ENCODE results near the gene NIPA2. TPM values are rescaled to one million over a fixed set of nuclear protein-coding genes. Genes with fewer than 3 reads are reported as not detected.

Gene NIPA2
- total RNA-seq, 2 experiments from 2014 or later = 96.1 to 112 TPM

- no peaks in the 10 kb centered on the region for H4K20me1 ChIP-seq (ENCODE audit: insufficient read depth, low read length)
- ChIA-PET CTCF (ENCODE audit: unreplicated experiment) (no interaction called here), POLR2A (no interaction called here)
- intact Hi-C loops (cut with micrococcal nuclease; ENCODE audit: unreplicated experiment) = no loop called here
- no peak overlapping the region for H2AFZ ChIP-seq (ENCODE audit: low read length)
- no peak overlapping the region for H3K4me3 ChIP-seq (ENCODE audit: low read depth, low read length, poor library complexity, severe bottlenecking)
- H3K4me2 ChIP-seq (ENCODE audit: low read length) = no peak overlapping the region
- DNase-seq (ENCODE audit: low spot score) = no peak
- no peaks in the 10 kb centered on the region for H3K79me2 ChIP-seq (ENCODE audit: insufficient read depth, low read depth, low read length)
- no peak overlapping the region for H3K27ac ChIP-seq (ENCODE audit: low read depth, low read length, poor library complexity, severe bottlenecking)
- no peaks in the 10 kb centered on the region for H3K9me2 ChIP-seq (ENCODE audit: insufficient read depth, low read length)
- no peaks in the 10 kb centered on the region for H3K36me3 ChIP-seq (ENCODE audit: insufficient read depth, low read length)
- no TSS peak for BruUV-seq (replicated peaks)
- no peak for TF ChIP-seq CTCF (conservative IDR thresholded peaks at IDR 0.05; ENCODE audit: low read length)
- TF ChIP-seq EZH2phosphoT487 (IDR thresholded peaks at IDR 0.05; ENCODE audit: borderline replicate concordance, low read depth, low read length) = no peak
- no peaks in the 10 kb centered on the region for H3K4me1 ChIP-seq (ENCODE audit: insufficient read depth, low read length, poor library complexity, severe bottlenecking)
- no peaks in the 10 kb centered on the region for H3K9me3 ChIP-seq (ENCODE audit: low read length)
These were observed 77.5 kb downstream of the NIPA2 start for GRCh38 chr15:22915866-22916515.

GRCh38 chr15:22916606-22917350 is 78.3 kb downstream of the NIPA2 start:
- no peaks in the 10 kb centered on the region for H3K9me2 ChIP-seq (ENCODE audit: insufficient read depth, low read length)
- POLR2A ChIA-PET = no interaction called here
- no peaks in the 10 kb centered on the region for H3K9me3 ChIP-seq (ENCODE audit: low read length)
- BruUV-seq (replicated peaks) = no TSS peak
- H3K4me2 ChIP-seq (ENCODE audit: low read length) = no peak overlapping the region
- H3K27ac ChIP-seq (ENCODE audit: low read depth, low read length, poor library complexity, severe bottlenecking) = no peak overlapping the region
- CTCF ChIA-PET (ENCODE audit: unreplicated experiment) = no interaction called here
- intact Hi-C loops (cut with micrococcal nuclease; ENCODE audit: unreplicated experiment) = no loop called here
- H2AFZ ChIP-seq (ENCODE audit: low read length) = no peak overlapping the region
- TF ChIP-seq EZH2phosphoT487 (IDR thresholded peaks at IDR 0.05; ENCODE audit: borderline replicate concordance, low read depth, low read length) (no peak), CTCF (conservative IDR thresholded peaks at IDR 0.05; ENCODE audit: low read length) (no peak)
- H4K20me1 ChIP-seq (ENCODE audit: insufficient read depth, low read length) = no peaks in the 10 kb centered on the region
- H3K79me2 ChIP-seq (ENCODE audit: insufficient read depth, low read depth, low read length) = no peaks in the 10 kb centered on the region
- H3K4me3 ChIP-seq (ENCODE audit: low read depth, low read length, poor library complexity, severe bottlenecking) = no peak overlapping the region
- no peaks in the 10 kb centered on the region for H3K36me3 ChIP-seq (ENCODE audit: insufficient read depth, low read length)
- H3K4me1 ChIP-seq (ENCODE audit: insufficient read depth, low read length, poor library complexity, severe bottlenecking) = no peaks in the 10 kb centered on the region
- DNase-seq (ENCODE audit: low spot score) = no peak

GRCh38 chr15:22917556-22917955 is 79.1 kb downstream of the NIPA2 start:
- Histone ChIP-seq H3K27ac (ENCODE audit: low read depth, low read length, poor library complexity, severe bottlenecking) (no peak overlapping the region), H3K4me3 (ENCODE audit: low read depth, low read length, poor library complexity, severe bottlenecking) (no peak overlapping the region), H4K20me1 (ENCODE audit: insufficient read depth, low read length) (no peaks in the 10 kb centered on the region), H2AFZ (ENCODE audit: low read length) (no peak overlapping the region), H3K9me2 (ENCODE audit: insufficient read depth, low read length) (no peaks in the 10 kb centered on the region), H3K4me1 (ENCODE audit: insufficient read depth, low read length, poor library complexity, severe bottlenecking) (no peaks in the 10 kb centered on the region), H3K4me2 (ENCODE audit: low read length) (no peak overlapping the region), H3K79me2 (ENCODE audit: insufficient read depth, low read depth, low read length) (no peaks in the 10 kb centered on the region), H3K36me3 (ENCODE audit: insufficient read depth, low read length) (no peaks in the 10 kb centered on the region), H3K9me3 (ENCODE audit: low read length) (no peaks in the 10 kb centered on the region)
- BruUV-seq (replicated peaks) = no TSS peak
- POLR2A ChIA-PET = no interaction called here
- intact Hi-C loops (cut with micrococcal nuclease; ENCODE audit: unreplicated experiment) = no loop called here
- CTCF ChIA-PET (ENCODE audit: unreplicated experiment) = interaction anchor here (0.6 kb wide), 1 partner anchor 534 kb away, joined by 3 read pairs; no protein-coding TSS in a partner anchor
- DNase-seq (ENCODE audit: low spot score) = no peak
- TF ChIP-seq EZH2phosphoT487 (IDR thresholded peaks at IDR 0.05; ENCODE audit: borderline replicate concordance, low read depth, low read length) (no peak), CTCF (conservative IDR thresholded peaks at IDR 0.05; ENCODE audit: low read length) (no peak)

Measured in OCI-LY7 (cell line).